Fibroblast of peridontal ligament (primary cell): ENCODE data around the gene TAX1BP1.
"Not testable (repeated sequence)": the region's sequence is repeated elsewhere in the genome, so short reads cannot be mapped to it uniquely, and the experiment has no call there.

Source experiments
- DNase-seq: peaks from one replicate; pipeline ENCODE4 v3.0.0-alpha.2; 2010; ENCODE audit errors: extremely low read depth

The TAX1BP1 gene

GRCh38 chr7:27843584-27844305, 103.8 kb downstream of the TAX1BP1 start:
- DNase-seq = no peak

GRCh38 chr7:27846388-27846787, 106.4 kb downstream of the TAX1BP1 start:
- peak; percentile 13 for DNase-seq

- DNase-seq = no peak
Measured at GRCh38 chr7:27850531-27850930, 110.6 kb downstream of the TAX1BP1 start.

- DNase-seq = not testable (repeated sequence)
Measured at GRCh38 chr7:27856703-27857485, 116.9 kb downstream of the TAX1BP1 start.

GRCh38 chr7:27860800-27861199, 120.8 kb downstream of the TAX1BP1 start:
- DNase-seq = no peak

GRCh38 chr7:27861747-27862146, 121.8 kb downstream of the TAX1BP1 start:
- no peak for DNase-seq

- peak; percentile 91 for DNase-seq
Measured at GRCh38 chr7:27863880-27864279, 123.9 kb downstream of the TAX1BP1 start.

- no peak for DNase-seq
Measured at GRCh38 chr7:27866256-27866655, 126.3 kb downstream of the TAX1BP1 start.

GRCh38 chr7:27866828-27867672, 127.1 kb downstream of the TAX1BP1 start:
- DNase-seq = no peak

- no peak for DNase-seq
Measured at GRCh38 chr7:27868131-27868550, 128.2 kb downstream of the TAX1BP1 start.

- no peak for DNase-seq
Measured at GRCh38 chr7:27869056-27869455, 129.1 kb downstream of the TAX1BP1 start.

GRCh38 chr7:27870595-27870994, 130.6 kb downstream of the TAX1BP1 start:
- no peak for DNase-seq

GRCh38 chr7:27871086-27871485, 131.1 kb downstream of the TAX1BP1 start:
- no peak for DNase-seq

GRCh38 chr7:27871866-27872265, 131.9 kb downstream of the TAX1BP1 start:
- no peak for DNase-seq

- peak; percentile 70 for DNase-seq
Measured at GRCh38 chr7:27872356-27873275, 132.7 kb downstream of the TAX1BP1 start.

- peak; percentile 54 for DNase-seq
Measured at GRCh38 chr7:27873981-27874957, 134.3 kb downstream of the TAX1BP1 start.

- no peak for DNase-seq
Measured at GRCh38 chr7:27875061-27875460, 135.1 kb downstream of the TAX1BP1 start.

- no peak for DNase-seq
Measured at GRCh38 chr7:27875832-27876231, 135.9 kb downstream of the TAX1BP1 start.

- no peak for DNase-seq
Measured at GRCh38 chr7:27876756-27877155, 136.8 kb downstream of the TAX1BP1 start.
